ENCODE measurements around the gene MAP3K7. TPM values are rescaled to one million over a fixed set of nuclear protein-coding genes. Genes with fewer than 3 reads are reported as not detected.

The MAP3K7 gene
- total RNA-seq, 1 experiment from 2014 or later, result 26.6 TPM

DNA sequence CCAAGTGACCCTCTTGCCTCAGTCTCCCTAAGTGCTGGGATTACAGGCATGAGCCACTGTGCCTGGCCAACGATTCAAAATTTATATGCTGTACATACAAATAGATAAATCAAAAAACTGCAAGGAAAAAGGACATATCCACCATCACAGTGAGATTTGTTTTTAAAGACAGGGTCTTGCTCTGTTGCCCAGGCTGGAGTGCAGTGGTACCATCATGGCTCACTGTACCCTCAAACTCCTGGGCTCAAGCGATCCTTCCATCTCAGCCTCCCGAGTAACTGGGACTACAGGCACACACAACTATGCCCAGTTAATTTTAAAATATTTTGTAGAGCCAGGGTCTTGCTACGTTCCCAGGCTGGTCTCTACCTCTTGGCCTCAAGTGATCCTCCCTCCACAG lies 61.5 kb downstream of the MAP3K7 start:
- RAD21 ChIA-PET (ENCODE audit: low non-redundant PET in 1 of 2, low total read pairs in 2 of 2, uncharacterized antibody in 2 of 2, unreplicated experiment in 2 of 2), result no interaction called here
- BruUV-seq (replicated peaks), result no TSS peak

More for the DNA sequence above, 61.5 kb downstream of the MAP3K7 start:
- no peak overlapping the region for H3K4me2 ChIP-seq (ENCODE audit: low read length)
- no peaks in the 10 kb centered on the region for H3K4me1 ChIP-seq (ENCODE audit: control insufficient read depth in 1 of 2, insufficient read depth in 2 of 2, low read length in 2 of 2)
- TF ChIP-seq, protein P1, sequence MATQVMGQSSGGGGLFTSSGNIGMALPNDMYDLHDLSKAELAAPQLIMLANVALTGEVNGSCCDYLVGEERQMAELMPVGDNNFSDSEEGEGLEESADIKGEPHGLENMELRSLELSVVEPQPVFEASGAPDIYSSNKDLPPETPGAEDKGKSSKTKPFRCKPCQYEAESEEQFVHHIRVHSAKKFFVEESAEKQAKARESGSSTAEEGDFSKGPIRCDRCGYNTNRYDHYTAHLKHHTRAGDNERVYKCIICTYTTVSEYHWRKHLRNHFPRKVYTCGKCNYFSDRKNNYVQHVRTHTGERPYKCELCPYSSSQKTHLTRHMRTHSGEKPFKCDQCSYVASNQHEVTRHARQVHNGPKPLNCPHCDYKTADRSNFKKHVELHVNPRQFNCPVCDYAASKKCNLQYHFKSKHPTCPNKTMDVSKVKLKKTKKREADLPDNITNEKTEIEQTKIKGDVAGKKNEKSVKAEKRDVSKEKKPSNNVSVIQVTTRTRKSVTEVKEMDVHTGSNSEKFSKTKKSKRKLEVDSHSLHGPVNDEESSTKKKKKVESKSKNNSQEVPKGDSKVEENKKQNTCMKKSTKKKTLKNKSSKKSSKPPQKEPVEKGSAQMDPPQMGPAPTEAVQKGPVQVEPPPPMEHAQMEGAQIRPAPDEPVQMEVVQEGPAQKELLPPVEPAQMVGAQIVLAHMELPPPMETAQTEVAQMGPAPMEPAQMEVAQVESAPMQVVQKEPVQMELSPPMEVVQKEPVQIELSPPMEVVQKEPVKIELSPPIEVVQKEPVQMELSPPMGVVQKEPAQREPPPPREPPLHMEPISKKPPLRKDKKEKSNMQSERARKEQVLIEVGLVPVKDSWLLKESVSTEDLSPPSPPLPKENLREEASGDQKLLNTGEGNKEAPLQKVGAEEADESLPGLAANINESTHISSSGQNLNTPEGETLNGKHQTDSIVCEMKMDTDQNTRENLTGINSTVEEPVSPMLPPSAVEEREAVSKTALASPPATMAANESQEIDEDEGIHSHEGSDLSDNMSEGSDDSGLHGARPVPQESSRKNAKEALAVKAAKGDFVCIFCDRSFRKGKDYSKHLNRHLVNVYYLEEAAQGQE (IDR thresholded peaks at IDR 0.05; ENCODE audit: low read depth), result no peak
- no peak for TF ChIP-seq EZH2 (IDR thresholded peaks at IDR 0.05)
- TF ChIP-seq, protein P2, sequence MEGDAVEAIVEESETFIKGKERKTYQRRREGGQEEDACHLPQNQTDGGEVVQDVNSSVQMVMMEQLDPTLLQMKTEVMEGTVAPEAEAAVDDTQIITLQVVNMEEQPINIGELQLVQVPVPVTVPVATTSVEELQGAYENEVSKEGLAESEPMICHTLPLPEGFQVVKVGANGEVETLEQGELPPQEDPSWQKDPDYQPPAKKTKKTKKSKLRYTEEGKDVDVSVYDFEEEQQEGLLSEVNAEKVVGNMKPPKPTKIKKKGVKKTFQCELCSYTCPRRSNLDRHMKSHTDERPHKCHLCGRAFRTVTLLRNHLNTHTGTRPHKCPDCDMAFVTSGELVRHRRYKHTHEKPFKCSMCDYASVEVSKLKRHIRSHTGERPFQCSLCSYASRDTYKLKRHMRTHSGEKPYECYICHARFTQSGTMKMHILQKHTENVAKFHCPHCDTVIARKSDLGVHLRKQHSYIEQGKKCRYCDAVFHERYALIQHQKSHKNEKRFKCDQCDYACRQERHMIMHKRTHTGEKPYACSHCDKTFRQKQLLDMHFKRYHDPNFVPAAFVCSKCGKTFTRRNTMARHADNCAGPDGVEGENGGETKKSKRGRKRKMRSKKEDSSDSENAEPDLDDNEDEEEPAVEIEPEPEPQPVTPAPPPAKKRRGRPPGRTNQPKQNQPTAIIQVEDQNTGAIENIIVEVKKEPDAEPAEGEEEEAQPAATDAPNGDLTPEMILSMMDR (IDR thresholded peaks at IDR 0.05 in 2 of 3, conservative IDR thresholded peaks at IDR 0.05 in 1 of 3; ENCODE audit: borderline replicate concordance in 1 of 3, insufficient read depth in 1 of 3, low read depth in 2 of 3, low read length in 2 of 3), result no peak
- TF ChIP-seq, protein P3, sequence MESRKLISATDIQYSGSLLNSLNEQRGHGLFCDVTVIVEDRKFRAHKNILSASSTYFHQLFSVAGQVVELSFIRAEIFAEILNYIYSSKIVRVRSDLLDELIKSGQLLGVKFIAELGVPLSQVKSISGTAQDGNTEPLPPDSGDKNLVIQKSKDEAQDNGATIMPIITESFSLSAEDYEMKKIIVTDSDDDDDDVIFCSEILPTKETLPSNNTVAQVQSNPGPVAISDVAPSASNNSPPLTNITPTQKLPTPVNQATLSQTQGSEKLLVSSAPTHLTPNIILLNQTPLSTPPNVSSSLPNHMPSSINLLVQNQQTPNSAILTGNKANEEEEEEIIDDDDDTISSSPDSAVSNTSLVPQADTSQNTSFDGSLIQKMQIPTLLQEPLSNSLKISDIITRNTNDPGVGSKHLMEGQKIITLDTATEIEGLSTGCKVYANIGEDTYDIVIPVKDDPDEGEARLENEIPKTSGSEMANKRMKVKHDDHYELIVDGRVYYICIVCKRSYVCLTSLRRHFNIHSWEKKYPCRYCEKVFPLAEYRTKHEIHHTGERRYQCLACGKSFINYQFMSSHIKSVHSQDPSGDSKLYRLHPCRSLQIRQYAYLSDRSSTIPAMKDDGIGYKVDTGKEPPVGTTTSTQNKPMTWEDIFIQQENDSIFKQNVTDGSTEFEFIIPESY (IDR thresholded peaks at IDR 0.05; ENCODE audit: extremely low read depth, insufficient replicate concordance, low read length), result no peak
- no peak for TF ChIP-seq EZH2phosphoT487 (IDR thresholded peaks at IDR 0.05; ENCODE audit: borderline replicate concordance)
- TF ChIP-seq POLR2AphosphoS5 (IDR thresholded peaks at IDR 0.05; ENCODE audit: low read depth, low read length), result no peak
- no peak for TF ChIP-seq FOSL1 (IDR thresholded peaks at IDR 0.05; ENCODE audit: low read depth)
- no peak for DNase-seq (ENCODE audit: low read depth, low spot score)
- H3K9me3 ChIP-seq (ENCODE audit: control insufficient read depth in 1 of 2, insufficient read depth in 1 of 2, low read depth in 1 of 2, low read length in 2 of 2), result no peaks in the 10 kb centered on the region
- H3K4me3 ChIP-seq (replicated peaks in 1 of 2; ENCODE audit: low read depth in 1 of 2, low read length in 2 of 2), result no peak overlapping the region
- ChIA-PET POLR2A (no interaction called here), CTCF (no interaction called here)
- H3K9me2 ChIP-seq (ENCODE audit: insufficient read depth), result no peaks in the 10 kb centered on the region
- no peaks in the 10 kb centered on the region for H4K20me1 ChIP-seq (ENCODE audit: insufficient read depth)
- intact Hi-C loops (cut with micrococcal nuclease), result no loop called here
- H3K27ac ChIP-seq (ENCODE audit: low read depth, low read length), result no peak overlapping the region
- peaks cover 0 to 3% of the 10 kb centered on the region in 2 experiments; a peak in 1 of 4 replicates for H3K36me3 ChIP-seq (ENCODE audit: control insufficient read depth in 1 of 2, insufficient read depth in 2 of 2, low read length in 2 of 2)
- H3K9ac ChIP-seq (ENCODE audit: low read length), result no peak overlapping the region
- no peak overlapping the region for H2AFZ ChIP-seq (ENCODE audit: low read depth, low read length, poor library complexity, severe bottlenecking)
- H3K27me3 ChIP-seq (ENCODE audit: insufficient read depth, low read length), result no peaks in the 10 kb centered on the region
- no peak for ATAC-seq
- no peaks in the 10 kb centered on the region for H3K79me2 ChIP-seq (ENCODE audit: insufficient read depth, low read length)

All from HCT116 (cell line).